ENCODE measurements around the gene RPS27. TPM values are rescaled to one million over a fixed set of nuclear protein-coding genes. Genes with fewer than 3 reads are reported as not detected.

RPS27 gene
- total and polyA plus RNA-seq, 2 of the 13 experiments (the other 11 are each of a cell fraction or from before 2014, with no cell fraction given): 3,737 to 9,964 TPM

DNA sequence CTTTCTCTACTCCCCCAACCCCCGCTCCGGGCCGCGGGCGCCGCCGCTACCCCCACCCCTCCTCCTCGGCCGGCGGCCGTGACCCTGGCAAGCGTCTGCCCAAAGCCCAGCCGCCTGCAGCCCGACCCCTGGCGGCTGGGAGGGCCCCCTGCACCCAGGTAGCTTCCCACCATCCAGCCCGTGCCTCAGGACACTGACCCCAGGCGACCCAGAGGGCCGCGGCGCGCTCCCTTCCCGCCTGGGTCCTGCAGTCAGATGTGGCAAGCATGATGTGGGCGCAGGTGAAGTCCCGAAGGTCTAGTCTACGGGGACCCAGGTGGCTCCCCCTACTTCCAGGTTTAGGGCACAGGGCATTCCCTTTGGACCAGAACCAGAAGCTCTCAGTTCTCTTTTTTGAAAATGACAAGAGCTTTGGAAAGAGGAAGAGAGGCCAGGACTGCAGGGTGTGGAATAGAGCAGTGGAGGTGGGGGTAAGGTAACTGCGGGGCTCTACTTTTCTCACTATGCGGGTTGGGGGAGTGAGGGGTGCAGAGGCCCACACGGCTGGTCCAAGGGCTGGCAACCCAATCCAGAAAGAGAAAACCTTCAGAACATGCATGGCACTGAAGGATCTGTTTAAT is 43.8 kb upstream of the RPS27 start, which contains the start of gene DENND4B (continued):
- TF ChIP-seq HMG20A (CRISPR knock-in tag; IDR thresholded peaks at IDR 0.05; ENCODE audit: borderline replicate concordance) (peak; percentile 29; the same call in 1 of the 2 replicates), DNMT1 (CRISPR knock-in tag; IDR thresholded peaks at IDR 0.05) (0 out of 2 replicates have a peak, but pooled peaks have one; percentile 23), SALL1 (CRISPR knock-in tag; IDR thresholded peaks at IDR 0.05) (peak; percentile 80), ZFP90 (CRISPR knock-in tag; IDR thresholded peaks at IDR 0.05; ENCODE audit: borderline replicate concordance) (peak; percentile 60; the same call in 1 of the 2 replicates), PAF1 (CRISPR knock-in tag; IDR thresholded peaks at IDR 0.05) (0 out of 2 replicates have a peak, but pooled peaks have one; percentile 58), ZNF160 (CRISPR knock-in tag; IDR thresholded peaks at IDR 0.05) (peak; percentile 32; the same call in 1 of the 2 replicates), SRSF4 (IDR thresholded peaks at IDR 0.05; ENCODE audit: low read depth, low read length, poor library complexity, severe bottlenecking) (no peak), SRF (IDR thresholded peaks at IDR 0.05; ENCODE audit: low read depth, low read length) (peak; percentile 55; the same call in 1 of the 2 replicates), ZNF761 (CRISPR knock-in tag; conservative IDR thresholded peaks at IDR 0.05) (no peak), NFKBIZ (CRISPR knock-in tag; IDR thresholded peaks at IDR 0.05) (0 out of 2 replicates have a peak, but pooled peaks have one; percentile 29), HHEX (CRISPR knock-in tag; IDR thresholded peaks at IDR 0.05) (no peak), ERF (CRISPR knock-in tag; IDR thresholded peaks at IDR 0.05) (peak; percentile 76; the same call in 1 of the 2 replicates)
- TF ChIP-seq, protein P1, sequence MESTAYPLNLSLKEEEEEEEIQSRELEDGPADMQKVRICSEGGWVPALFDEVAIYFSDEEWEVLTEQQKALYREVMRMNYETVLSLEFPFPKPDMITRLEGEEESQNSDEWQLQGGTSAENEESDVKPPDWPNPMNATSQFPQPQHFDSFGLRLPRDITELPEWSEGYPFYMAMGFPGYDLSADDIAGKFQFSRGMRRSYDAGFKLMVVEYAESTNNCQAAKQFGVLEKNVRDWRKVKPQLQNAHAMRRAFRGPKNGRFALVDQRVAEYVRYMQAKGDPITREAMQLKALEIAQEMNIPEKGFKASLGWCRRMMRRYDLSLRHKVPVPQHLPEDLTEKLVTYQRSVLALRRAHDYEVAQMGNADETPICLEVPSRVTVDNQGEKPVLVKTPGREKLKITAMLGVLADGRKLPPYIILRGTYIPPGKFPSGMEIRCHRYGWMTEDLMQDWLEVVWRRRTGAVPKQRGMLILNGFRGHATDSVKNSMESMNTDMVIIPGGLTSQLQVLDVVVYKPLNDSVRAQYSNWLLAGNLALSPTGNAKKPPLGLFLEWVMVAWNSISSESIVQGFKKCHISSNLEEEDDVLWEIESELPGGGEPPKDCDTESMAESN (CRISPR knock-in tag; conservative IDR thresholded peaks at IDR 0.05): 0 out of 2 replicates have a peak, but pooled peaks have one; percentile 52
- TF ChIP-seq, protein P2, sequence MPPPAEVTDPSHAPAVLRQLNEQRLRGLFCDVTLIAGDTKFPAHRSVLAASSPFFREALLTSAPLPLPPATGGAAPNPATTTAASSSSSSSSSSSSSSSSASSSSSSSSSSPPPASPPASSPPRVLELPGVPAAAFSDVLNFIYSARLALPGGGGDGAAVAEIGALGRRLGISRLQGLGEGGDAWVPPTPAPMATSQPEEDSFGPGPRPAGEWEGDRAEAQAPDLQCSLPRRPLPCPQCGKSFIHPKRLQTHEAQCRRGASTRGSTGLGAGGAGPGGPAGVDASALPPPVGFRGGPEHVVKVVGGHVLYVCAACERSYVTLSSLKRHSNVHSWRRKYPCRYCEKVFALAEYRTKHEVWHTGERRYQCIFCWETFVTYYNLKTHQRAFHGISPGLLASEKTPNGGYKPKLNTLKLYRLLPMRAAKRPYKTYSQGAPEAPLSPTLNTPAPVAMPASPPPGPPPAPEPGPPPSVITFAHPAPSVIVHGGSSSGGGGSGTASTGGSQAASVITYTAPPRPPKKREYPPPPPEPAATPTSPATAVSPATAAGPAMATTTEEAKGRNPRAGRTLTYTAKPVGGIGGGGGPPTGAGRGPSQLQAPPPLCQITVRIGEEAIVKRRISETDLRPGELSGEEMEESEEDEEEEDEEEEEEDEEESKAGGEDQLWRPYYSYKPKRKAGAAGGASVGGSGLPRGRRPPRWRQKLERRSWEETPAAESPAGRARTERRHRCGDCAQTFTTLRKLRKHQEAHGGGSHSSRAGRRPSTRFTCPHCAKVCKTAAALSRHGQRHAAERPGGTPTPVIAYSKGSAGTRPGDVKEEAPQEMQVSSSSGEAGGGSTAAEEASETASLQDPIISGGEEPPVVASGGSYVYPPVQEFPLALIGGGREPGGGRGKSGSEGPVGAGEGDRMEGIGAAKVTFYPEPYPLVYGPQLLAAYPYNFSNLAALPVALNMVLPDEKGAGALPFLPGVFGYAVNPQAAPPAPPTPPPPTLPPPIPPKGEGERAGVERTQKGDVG (CRISPR knock-in tag; IDR thresholded peaks at IDR 0.05; ENCODE audit: borderline replicate concordance): peak; percentile 36; the same call in 1 of the 2 replicates
- TF ChIP-seq, protein P3, sequence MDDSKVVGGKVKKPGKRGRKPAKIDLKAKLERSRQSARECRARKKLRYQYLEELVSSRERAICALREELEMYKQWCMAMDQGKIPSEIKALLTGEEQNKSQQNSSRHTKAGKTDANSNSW (CRISPR knock-in tag; IDR thresholded peaks at IDR 0.05; ENCODE audit: borderline replicate concordance): no peak
- TF ChIP-seq, protein P4, sequence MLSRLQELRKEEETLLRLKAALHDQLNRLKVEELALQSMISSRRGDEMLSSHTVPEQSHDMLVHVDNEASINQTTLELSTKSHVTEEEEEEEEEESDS (CRISPR knock-in tag; IDR thresholded peaks at IDR 0.05; ENCODE audit: borderline replicate concordance): no peak
- TF ChIP-seq, protein P5, sequence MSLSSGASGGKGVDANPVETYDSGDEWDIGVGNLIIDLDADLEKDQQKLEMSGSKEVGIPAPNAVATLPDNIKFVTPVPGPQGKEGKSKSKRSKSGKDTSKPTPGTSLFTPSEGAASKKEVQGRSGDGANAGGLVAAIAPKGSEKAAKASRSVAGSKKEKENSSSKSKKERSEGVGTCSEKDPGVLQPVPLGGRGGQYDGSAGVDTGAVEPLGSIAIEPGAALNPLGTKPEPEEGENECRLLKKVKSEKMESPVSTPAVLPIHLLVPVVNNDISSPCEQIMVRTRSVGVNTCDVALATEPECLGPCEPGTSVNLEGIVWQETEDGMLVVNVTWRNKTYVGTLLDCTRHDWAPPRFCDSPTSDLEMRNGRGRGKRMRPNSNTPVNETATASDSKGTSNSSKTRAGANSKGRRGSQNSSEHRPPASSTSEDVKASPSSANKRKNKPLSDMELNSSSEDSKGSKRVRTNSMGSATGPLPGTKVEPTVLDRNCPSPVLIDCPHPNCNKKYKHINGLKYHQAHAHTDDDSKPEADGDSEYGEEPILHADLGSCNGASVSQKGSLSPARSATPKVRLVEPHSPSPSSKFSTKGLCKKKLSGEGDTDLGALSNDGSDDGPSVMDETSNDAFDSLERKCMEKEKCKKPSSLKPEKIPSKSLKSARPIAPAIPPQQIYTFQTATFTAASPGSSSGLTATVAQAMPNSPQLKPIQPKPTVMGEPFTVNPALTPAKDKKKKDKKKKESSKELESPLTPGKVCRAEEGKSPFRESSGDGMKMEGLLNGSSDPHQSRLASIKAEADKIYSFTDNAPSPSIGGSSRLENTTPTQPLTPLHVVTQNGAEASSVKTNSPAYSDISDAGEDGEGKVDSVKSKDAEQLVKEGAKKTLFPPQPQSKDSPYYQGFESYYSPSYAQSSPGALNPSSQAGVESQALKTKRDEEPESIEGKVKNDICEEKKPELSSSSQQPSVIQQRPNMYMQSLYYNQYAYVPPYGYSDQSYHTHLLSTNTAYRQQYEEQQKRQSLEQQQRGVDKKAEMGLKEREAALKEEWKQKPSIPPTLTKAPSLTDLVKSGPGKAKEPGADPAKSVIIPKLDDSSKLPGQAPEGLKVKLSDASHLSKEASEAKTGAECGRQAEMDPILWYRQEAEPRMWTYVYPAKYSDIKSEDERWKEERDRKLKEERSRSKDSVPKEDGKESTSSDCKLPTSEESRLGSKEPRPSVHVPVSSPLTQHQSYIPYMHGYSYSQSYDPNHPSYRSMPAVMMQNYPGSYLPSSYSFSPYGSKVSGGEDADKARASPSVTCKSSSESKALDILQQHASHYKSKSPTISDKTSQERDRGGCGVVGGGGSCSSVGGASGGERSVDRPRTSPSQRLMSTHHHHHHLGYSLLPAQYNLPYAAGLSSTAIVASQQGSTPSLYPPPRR (CRISPR knock-in tag; IDR thresholded peaks at IDR 0.05; ENCODE audit: borderline replicate concordance): peak; percentile 70
